Keratinocyte (primary cell): ENCODE data around the gene PREP. TPM values are rescaled to one million over a fixed set of nuclear protein-coding genes. Genes with fewer than 3 reads are reported as not detected.

ENCODE experiments used
- DNase-seq: peaks from one replicate; pipeline ENCODE4 v3.0.0-alpha.2; 2011; ENCODE audit warnings: low read depth, missing footprints, low spot score
- FAIRE-seq: peaks from 2 replicates; lab custom pipeline; 2011; peaks lifted over from hg19 to GRCh38; lab: Jason Lieb, UNC
- H2AFZ ChIP-seq: 2 replicates; pipeline ENCODE4 v1.6.0; 2012; ENCODE audit warnings: low read length, control low read depth, inconsistent platforms; ENCODE audit not compliant: control insufficient read depth
- H3K27ac ChIP-seq: 2 replicates; pipeline ENCODE4 v1.5.1; 2011; ENCODE audit warnings: low read length; ENCODE audit not compliant: control insufficient read depth, insufficient read depth
- H3K27me3 ChIP-seq: 3 replicates; pipeline ENCODE4 v1.6.0; 2011; ENCODE audit warnings: low read length; ENCODE audit not compliant: control insufficient read depth, insufficient read depth; ENCODE audit errors: extremely low read depth
- H3K36me3 ChIP-seq, 2 experiments: 2 replicates in 1 of 2; 3 replicates in 1 of 2; pipeline ENCODE4 v1.5.1; 2011; ENCODE audit warnings: low read length in 2 of 2, mild to moderate bottlenecking in 1 of 2; ENCODE audit not compliant: control insufficient read depth in 2 of 2, insufficient read depth in 2 of 2; ENCODE audit errors: extremely low read depth in 1 of 2
- H3K4me1 ChIP-seq: 3 replicates; pipeline ENCODE4 v1.5.1; 2011; ENCODE audit warnings: low read length; ENCODE audit not compliant: control insufficient read depth, insufficient read depth; ENCODE audit errors: extremely low read depth
- H3K4me2 ChIP-seq: 3 replicates; pipeline ENCODE4 v1.6.0; 2011; ENCODE audit warnings: low read depth, low read length; ENCODE audit not compliant: control insufficient read depth, insufficient read depth; ENCODE audit errors: extremely low read depth
- H3K4me3 ChIP-seq, 3 experiments: fragments of 200-600 bp in 1 of 3; sonication (generic) in 1 of 3; 2 replicates in 2 of 3; 3 replicates in 1 of 3; pipeline ENCODE4 v1.5.1; 2011 to 2016; ENCODE audit warnings: low read length in 3 of 3, mild to moderate bottlenecking in 3 of 3, control low read depth in 2 of 3, inconsistent platforms in 1 of 3, low read depth in 1 of 3, mixed read lengths in 1 of 3, mixed run types in 1 of 3, moderate library complexity in 1 of 3; ENCODE audit not compliant: control insufficient read depth in 2 of 3, insufficient read depth in 2 of 3; ENCODE audit errors: extremely low read depth in 1 of 3
- H3K79me2 ChIP-seq: 2 replicates; pipeline ENCODE4 v1.6.0; 2012; ENCODE audit warnings: low read length; ENCODE audit not compliant: control insufficient read depth, insufficient read depth
- H3K9ac ChIP-seq: 3 replicates; pipeline ENCODE4 v1.6.0; 2011; ENCODE audit warnings: low read length; ENCODE audit not compliant: control insufficient read depth, insufficient read depth; ENCODE audit errors: extremely low read depth
- H3K9me1 ChIP-seq: 3 replicates; pipeline ENCODE4 v1.6.0; 2011; ENCODE audit warnings: low read length; ENCODE audit not compliant: control insufficient read depth, insufficient read depth; ENCODE audit errors: extremely low read depth
- H3K9me3 ChIP-seq: 2 replicates; pipeline ENCODE4 v1.5.1; 2012; ENCODE audit warnings: low read depth, low read length; ENCODE audit not compliant: control insufficient read depth
- H4K20me1 ChIP-seq: 3 replicates; pipeline ENCODE4 v1.6.0; 2011; ENCODE audit warnings: low read length; ENCODE audit not compliant: control insufficient read depth, insufficient read depth; ENCODE audit errors: extremely low read depth
- EZH2 ChIP-seq: IDR thresholded peaks from one replicate; pipeline ENCODE4 v1.6.1; 2012; ENCODE audit warnings: inconsistent platforms, mild to moderate bottlenecking, low read length, moderate library complexity
- dilution Hi-C: fragments of 300-500 bp; cut with MboI; formaldehyde crosslinking; loops from one replicate; pipeline ENCODE4 v1.7.0; 2020; ENCODE audit warnings: low sequenced_read_pairs; ENCODE audit not compliant: extremely low pct_ligation_motif_present
- polyA plus RNA-seq, 5 experiments: library from polyadenylated mRNA; depleted of rRNA in 3 of 5; stranded (reverse) in 3 of 5; stranded (forward) in 1 of 5; unstranded in 1 of 5; fragments of >200 nt; gene quantifications; 1 replicate in 1 of 5; 2 replicates in 3 of 5; 3 replicates in 1 of 5; pipeline versions ENCODE4 v1.2.1 to v1.2.3, GENCODE V29; 2011 to 2012; ENCODE audit warnings: missing spikeins in 2 of 5, low read depth in 1 of 5, low replicate concordance in 1 of 5
- TF ChIP-seq, protein P1 (sequence below), 3 experiments: IDR thresholded peaks in 1 of 3; conservative IDR thresholded peaks in 1 of 3; optimal IDR thresholded peaks in 1 of 3; 2 replicates in 2 of 3; 3 replicates in 1 of 3; pipeline versions ENCODE3 to v1.5.1; 2011; ENCODE audit warnings: low read length in 3 of 3, mild to moderate bottlenecking in 3 of 3, moderate library complexity in 2 of 3, control low read depth in 1 of 3, inconsistent platforms in 1 of 3; ENCODE audit not compliant: insufficient read depth in 2 of 3; ENCODE audit errors: extremely low read depth in 1 of 3

The PREP gene
- polyA plus RNA-seq, 1 donor (not counting 4 experiments of a cell fraction or from before 2014, with no cell fraction given) = 48.3 TPM

DNA sequence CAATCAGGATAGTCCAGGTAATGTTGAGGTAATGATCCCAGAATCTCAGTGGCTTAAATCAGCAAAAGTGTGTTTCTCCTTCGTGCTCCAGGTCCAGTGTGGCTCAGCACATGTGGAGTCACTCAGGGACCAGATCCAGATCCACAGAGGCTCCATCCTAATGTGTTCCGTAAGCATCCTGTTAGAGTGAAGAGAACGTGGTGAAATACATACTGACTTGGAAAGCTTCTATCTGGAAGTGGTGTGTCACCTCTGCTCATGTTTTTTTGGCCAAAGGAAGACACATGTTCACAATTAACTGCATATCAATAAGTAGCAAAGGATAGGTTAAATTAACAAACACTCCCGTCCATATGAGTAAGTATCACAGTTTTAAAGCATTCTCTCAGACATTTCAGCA, 26.8 kb upstream of the PREP start:
- DNase-seq (no peak), FAIRE-seq (peak; percentile 5)
- TF ChIP-seq, protein P1, sequence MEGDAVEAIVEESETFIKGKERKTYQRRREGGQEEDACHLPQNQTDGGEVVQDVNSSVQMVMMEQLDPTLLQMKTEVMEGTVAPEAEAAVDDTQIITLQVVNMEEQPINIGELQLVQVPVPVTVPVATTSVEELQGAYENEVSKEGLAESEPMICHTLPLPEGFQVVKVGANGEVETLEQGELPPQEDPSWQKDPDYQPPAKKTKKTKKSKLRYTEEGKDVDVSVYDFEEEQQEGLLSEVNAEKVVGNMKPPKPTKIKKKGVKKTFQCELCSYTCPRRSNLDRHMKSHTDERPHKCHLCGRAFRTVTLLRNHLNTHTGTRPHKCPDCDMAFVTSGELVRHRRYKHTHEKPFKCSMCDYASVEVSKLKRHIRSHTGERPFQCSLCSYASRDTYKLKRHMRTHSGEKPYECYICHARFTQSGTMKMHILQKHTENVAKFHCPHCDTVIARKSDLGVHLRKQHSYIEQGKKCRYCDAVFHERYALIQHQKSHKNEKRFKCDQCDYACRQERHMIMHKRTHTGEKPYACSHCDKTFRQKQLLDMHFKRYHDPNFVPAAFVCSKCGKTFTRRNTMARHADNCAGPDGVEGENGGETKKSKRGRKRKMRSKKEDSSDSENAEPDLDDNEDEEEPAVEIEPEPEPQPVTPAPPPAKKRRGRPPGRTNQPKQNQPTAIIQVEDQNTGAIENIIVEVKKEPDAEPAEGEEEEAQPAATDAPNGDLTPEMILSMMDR (optimal IDR thresholded peaks at IDR 0.05 in 1 of 3, IDR thresholded peaks at IDR 0.05 in 1 of 3, conservative IDR thresholded peaks at IDR 0.05 in 1 of 3; ENCODE audit: extremely low read depth in 1 of 3, insufficient read depth in 2 of 3, low read length in 3 of 3) = no peak
- no peak for TF ChIP-seq EZH2
- no peak overlapping the region for H3K27ac ChIP-seq
- H3K9me1 ChIP-seq = no peaks in the 10 kb centered on the region
- no peak overlapping the region for H3K9ac ChIP-seq
- peaks cover 25% of the 10 kb centered on the region for H3K4me1 ChIP-seq
- H2AFZ ChIP-seq = peak overlapping the region; percentile 8
- no peaks in the 10 kb centered on the region for H4K20me1 ChIP-seq
- H3K36me3 ChIP-seq = no peaks in the 10 kb centered on the region
- H3K4me2 ChIP-seq = no peak overlapping the region
- no peaks in the 10 kb centered on the region for H3K27me3 ChIP-seq
- no peaks in the 10 kb centered on the region for H3K79me2 ChIP-seq
- H3K4me3 ChIP-seq = no peak overlapping the region
- dilution Hi-C loops = no loop called here
- no peaks in the 10 kb centered on the region for H3K9me3 ChIP-seq

DNA sequence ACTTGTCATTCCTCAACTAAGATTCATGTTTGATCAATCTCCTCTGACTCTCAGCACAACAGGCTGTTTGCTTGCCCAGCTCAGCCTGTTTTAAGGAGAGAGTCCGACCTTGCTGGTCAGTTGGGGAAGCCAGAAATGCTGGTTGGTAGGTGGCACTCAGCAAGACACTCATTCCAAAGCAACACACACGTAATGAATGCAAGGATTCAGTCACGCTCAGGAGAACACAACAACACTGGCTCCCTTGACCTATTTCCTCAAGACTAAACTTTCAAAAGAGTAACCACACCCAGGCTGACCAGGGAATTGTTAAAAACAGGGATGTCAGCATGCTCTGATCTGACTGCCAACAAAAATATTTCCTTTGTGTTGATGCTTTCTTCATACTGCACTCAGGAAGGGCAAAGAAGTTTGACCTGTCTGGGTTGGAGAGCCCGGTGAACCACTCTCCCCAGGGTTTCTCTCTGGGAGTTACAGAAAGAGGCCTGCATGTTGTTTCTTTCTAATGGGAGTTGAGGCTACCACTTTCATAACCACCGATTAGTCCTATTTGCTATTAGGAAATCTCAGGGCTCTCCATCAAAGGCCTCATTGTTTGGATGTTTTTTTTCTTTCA, 25.6 kb upstream of the PREP start:
- dilution Hi-C loops = no loop called here
- Histone ChIP-seq H3K4me2 (no peak overlapping the region), H3K27me3 (no peaks in the 10 kb centered on the region), H2AFZ (peak overlapping the region; percentile 50), H3K4me1 (peaks cover 19% of the 10 kb centered on the region), H3K36me3 (no peaks in the 10 kb centered on the region), H3K27ac (no peak overlapping the region), H3K9me3 (no peaks in the 10 kb centered on the region), H3K9ac (no peak overlapping the region), H3K4me3 (no peak overlapping the region), H3K79me2 (no peaks in the 10 kb centered on the region), H3K9me1 (no peaks in the 10 kb centered on the region), H4K20me1 (no peaks in the 10 kb centered on the region)
- no peak for FAIRE-seq
- no peak for TF ChIP-seq EZH2
- TF ChIP-seq, protein P1 (optimal IDR thresholded peaks at IDR 0.05 in 1 of 3, IDR thresholded peaks at IDR 0.05 in 1 of 3, conservative IDR thresholded peaks at IDR 0.05 in 1 of 3; ENCODE audit: extremely low read depth in 1 of 3, insufficient read depth in 2 of 3, low read length in 3 of 3) = no peak
- DNase-seq = no peak
